ENCODE results near the gene RPRD1B.

The RPRD1B gene

DNA sequence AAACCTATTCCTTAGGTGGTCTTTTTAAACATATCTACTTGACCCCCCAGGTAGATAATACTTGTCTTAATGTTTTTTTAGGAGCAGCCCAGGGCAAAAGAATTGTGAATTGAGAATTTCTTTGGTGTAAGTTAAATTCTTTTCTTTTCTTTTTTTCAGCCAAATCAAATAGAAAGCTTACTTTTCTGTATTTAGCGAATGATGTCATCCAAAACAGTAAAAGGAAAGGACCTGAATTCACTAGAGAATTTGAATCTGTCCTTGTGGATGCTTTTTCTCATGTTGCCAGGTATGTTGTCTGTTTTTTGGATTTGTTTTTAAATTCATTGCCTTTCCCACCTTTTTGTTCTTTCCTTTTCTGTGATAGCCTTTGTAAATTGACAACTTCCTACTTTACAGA lies 6.7 kb downstream of the RPRD1B start:
- DNase-seq (ENCODE audit: low spot score): no peak

GRCh38 chr20:38043512-38044300 lies 10.2 kb downstream of the RPRD1B start:
- DNase-seq (ENCODE audit: low spot score): peak; percentile 85

DNA sequence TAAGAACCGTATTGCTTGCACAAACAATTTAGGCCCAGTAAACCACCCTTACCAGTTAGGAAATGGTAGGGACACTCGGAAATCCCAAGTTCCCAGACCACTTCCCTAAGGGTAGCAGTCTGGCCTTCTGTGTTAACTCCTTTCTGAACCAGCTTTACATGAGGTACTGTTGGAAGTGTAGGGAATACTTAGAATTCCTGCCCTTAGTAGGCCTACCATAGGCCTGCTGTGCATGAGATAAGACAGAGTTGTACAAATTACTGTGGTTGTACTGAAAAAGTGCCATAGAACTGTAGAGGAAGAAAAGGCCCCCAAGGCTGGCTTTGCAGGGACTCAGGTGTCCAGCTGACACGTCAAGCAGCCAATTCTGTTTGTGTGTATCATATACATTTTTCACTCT lies 11.1 kb downstream of the RPRD1B start:
- DNase-seq (ENCODE audit: low spot score): no peak

- DNase-seq (ENCODE audit: low spot score): no peak
Measured at GRCh38 chr20:38046572-38046971, 13.0 kb downstream of the RPRD1B start.

GRCh38 chr20:38049800-38050199 lies 16.3 kb downstream of the RPRD1B start:
- DNase-seq (ENCODE audit: low spot score): peak; percentile 86

DNA sequence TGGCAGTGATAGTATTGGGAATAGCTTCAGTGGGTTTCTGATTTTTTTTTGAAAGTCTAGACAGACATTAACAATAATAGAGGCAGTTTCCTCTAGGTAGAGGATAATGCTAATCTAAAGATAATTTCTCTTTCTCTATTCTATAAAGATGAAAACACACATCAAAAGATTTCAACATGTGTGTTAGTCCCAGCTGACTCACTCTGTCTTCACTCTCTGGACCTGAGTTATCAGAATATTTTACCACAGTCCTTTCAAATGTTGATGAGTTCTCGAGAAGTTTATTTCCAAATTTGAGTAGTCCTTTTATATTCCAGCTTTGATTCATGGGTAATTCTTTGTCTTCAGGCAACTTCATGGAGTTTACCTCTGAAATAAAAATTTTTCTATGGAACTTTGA lies 17.1 kb downstream of the RPRD1B start:
- DNase-seq (ENCODE audit: low spot score): peak; percentile 13

GRCh38 chr20:38052870-38053269 lies 19.3 kb downstream of the RPRD1B start:
- DNase-seq (ENCODE audit: low spot score): no peak

GRCh38 chr20:38054647-38055046 lies 21.1 kb downstream of the RPRD1B start:
- DNase-seq (ENCODE audit: low spot score): no peak

DNA sequence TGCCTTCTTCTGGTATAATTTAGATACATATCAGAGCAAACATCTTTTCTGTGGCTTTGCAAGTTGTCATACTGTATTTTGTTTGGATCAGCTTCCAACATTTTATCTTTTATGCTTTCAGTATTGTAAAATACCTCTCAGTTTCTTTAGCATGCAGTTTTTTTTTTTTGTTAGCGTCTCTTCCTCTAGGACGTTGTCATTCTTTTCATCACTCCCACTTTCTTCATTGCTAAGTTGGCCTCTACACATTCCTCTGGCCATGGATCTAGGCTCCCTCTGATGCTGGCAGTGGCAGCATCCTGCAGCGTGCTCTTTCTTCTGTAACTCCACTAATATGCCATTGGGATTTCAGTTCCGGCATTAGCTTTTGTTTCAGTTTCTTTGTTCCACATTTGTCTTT lies 21.7 kb downstream of the RPRD1B start:
- no peak for DNase-seq (ENCODE audit: low spot score)

- DNase-seq (ENCODE audit: low spot score): no peak
Measured at GRCh38 chr20:38055848-38056247, 22.3 kb downstream of the RPRD1B start.

DNA sequence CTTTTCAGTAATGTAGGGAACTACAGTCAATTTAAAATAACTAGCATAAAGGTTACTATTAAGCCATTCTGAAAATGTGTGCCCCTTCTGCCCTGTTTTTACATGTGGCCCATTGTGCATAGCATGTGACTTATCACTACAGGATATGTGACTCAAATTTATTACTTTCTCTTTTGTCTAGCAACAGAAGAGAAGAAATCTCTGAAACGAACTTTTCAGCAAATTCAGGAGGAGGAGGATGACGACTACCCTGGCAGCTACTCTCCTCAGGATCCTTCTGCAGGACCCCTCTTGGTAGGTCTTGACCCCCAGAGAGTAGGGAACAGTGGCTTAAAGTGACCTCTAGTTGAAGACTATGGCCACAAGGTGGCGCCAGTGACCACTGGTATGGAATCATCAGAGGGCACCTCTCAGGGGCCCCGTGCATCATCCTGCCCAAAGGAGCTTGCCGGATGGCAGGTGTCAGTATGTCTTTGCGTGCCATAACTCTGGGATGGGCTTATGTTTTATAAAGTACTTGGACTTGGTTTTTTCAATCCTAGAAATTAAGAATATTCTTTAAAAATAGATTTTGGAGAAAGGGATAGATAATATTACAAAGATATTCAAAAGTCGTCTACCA lies 23.9 kb downstream of the RPRD1B start:
- peak; percentile 76 for DNase-seq (ENCODE audit: low spot score)

DNA sequence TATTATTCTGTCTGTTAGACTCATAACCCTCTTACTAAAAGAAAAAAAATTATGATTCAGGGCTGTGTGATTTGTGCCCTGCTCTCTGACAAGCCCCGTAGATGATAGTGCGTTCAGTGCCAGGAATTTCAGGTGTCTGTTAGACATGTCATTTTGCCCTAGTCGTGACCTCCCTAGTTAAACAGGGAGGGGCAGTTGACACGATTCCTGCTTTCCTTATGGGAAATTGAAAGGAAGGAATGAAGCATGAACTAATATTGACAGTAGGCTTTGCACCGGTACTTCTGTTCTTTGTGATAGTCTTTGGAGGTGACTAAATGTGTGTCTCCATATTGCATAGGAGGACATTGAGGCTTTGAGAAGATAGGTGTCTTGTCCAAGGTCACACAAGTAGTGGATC lies 26.3 kb downstream of the RPRD1B start:
- DNase-seq (ENCODE audit: low spot score): no peak

GRCh38 chr20:38060536-38060935 lies 27.0 kb downstream of the RPRD1B start:
- peak; percentile 4 for DNase-seq (ENCODE audit: low spot score)

DNA sequence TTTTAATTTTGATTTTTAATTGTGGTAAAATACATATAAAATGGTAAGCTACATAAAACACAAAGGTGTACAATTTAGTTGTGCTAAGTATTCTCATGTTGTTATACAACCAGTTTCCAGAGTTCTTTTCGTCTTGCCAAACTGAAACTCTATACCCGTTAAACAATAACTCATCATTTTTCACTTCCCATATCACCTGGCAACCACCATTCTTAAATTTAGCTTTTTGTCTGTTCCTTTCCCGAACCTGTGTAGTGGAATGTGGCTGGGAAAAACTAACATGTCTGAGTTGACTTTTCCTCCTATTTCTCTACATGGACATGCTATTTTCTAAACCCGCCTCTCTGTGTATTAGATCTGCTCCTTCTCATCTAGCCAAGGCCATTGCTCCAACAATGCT lies 27.6 kb downstream of the RPRD1B start:
- DNase-seq (ENCODE audit: low spot score): no peak

DNA sequence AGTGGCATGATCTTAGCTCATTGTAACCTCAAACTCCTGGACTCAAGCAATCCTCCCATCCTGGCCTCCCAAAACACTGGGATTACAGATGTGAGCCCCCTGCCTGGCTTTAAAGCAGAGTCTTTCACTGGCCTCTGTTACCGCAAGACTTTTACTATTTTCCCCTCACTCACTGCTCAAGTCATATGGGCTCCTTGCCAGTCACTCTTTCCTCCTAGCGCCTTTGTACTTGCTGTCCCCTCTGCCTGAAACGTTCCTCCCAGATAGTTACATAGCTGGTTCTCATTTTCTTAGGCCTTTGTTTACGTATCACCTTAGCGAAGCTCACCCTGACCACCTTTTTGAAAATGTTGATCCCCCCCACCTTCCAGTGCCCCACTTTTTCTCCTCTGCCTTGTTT lies 29.3 kb downstream of the RPRD1B start:
- DNase-seq (ENCODE audit: low spot score): no peak

- DNase-seq (ENCODE audit: low spot score): no peak
Measured at GRCh38 chr20:38063911-38064530, 30.5 kb downstream of the RPRD1B start.

GRCh38 chr20:38065764-38066375 lies 32.3 kb downstream of the RPRD1B start:
- DNase-seq (ENCODE audit: low spot score): no peak

- DNase-seq (ENCODE audit: low spot score): no peak
Measured at GRCh38 chr20:38066969-38067716, 33.6 kb downstream of the RPRD1B start.

GRCh38 chr20:38067717-38068365 lies 34.3 kb downstream of the RPRD1B start:
- DNase-seq (ENCODE audit: low spot score): no peak

DNA sequence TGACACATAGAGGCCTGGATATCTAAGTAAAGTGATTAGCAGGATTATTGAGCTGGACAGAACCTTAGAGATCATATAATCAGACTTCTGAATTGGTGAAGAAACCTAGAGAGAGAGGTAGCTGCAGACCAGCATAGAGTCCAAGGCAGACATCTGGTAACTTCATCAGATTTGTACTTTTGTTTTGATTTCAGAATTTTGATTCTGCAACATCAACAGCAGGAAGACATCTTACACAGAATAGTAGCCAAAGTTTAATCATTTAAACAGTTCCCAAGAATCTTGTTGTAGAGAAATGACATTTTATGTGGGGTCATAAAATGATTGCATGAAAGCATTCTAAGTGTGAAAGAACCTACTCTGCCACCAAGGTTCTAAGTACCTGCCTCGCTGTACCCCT lies 39.4 kb downstream of the RPRD1B start:
- no peak for DNase-seq (ENCODE audit: low spot score)

DNA sequence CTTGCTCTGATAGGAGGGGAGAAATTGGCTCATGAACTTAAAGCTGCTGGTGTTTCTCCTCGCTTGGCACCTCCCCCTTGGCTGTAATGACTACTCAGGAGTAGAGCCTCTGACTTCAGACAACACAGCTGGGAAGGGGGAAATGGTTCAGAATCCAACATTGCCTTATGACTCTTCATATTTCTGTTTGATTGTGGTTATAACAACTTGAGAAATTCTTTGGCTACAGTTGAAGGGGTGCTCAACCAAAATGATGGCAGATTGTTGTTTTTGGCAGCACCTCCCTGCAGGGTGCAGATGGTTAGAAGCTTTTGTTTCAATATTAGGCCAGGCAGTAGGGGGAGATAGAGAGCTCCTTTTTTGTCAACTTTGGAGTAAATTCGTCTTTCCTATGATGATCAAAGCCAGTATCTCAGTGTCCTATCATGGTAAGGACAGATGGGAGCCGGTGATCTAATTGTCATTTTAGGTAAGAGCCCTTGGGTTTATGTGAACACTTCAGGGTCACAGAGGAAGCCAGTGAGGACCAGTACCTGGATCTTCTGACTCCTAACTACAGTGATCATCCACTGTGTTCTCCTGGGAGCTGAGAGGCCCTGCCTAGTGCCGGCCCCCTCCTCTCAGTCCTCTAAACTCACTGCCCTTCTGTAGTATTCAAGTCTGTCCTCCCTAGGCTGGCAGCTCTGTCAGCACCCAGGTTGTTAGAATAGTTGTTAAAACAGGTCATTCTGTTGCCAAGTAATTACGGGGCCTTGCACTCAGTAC lies 39.9 kb downstream of the RPRD1B start:
- peak; percentile 76 for DNase-seq (ENCODE audit: low spot score)
